SK-N-SH treated with all-trans-retinoic acid at 6 μM for 48 hours (cell line): ENCODE measurements around the gene TRAK1.

Source experiments
- ATAC-seq: fragments of 200-7000 bp; cut with Tn5 transposase; 3 replicates; pipeline ENCODE4 v1.9.1; 2020; ENCODE audit warnings: mild to moderate bottlenecking, moderate library complexity
- ARNTL ChIP-seq: fragments of 450-650 bp; formaldehyde crosslinking; IDR thresholded peaks from 2 replicates; pipeline ENCODE4 v1.5.0; 2020; ENCODE audit warnings: low read depth, mild to moderate bottlenecking, moderate library complexity, borderline replicate concordance
- BACH2 ChIP-seq: fragments of 250-450 bp; sonication (Bioruptor Pico); IDR thresholded peaks from 2 replicates; pipeline ENCODE4 v1.9.0; 2021; ENCODE audit warnings: mild to moderate bottlenecking, borderline replicate concordance
- CREB5 ChIP-seq: fragments of 250-450 bp; sonication (Bioruptor Pico); IDR thresholded peaks from 2 replicates; pipeline ENCODE4 v1.5.1; 2020; ENCODE audit warnings: low read depth, mild to moderate bottlenecking, moderate library complexity
- CSDC2 ChIP-seq: fragments of 250-450 bp; sonication (Bioruptor Pico); IDR thresholded peaks from 2 replicates; pipeline ENCODE4 v1.5.0; 2020; ENCODE audit warnings: mild to moderate bottlenecking, moderate library complexity
- CSRNP3 ChIP-seq: fragments of 250-450 bp; sonication (Bioruptor Pico); IDR thresholded peaks from 2 replicates; pipeline ENCODE4 v1.5.1; 2021; ENCODE audit warnings: mild to moderate bottlenecking, moderate library complexity
- ESRRG ChIP-seq: fragments of 250-450 bp; sonication (Bioruptor Pico); IDR thresholded peaks from 2 replicates; pipeline ENCODE4 v1.6.1; 2021; ENCODE audit warnings: mild to moderate bottlenecking
- GLIS3 ChIP-seq: fragments of 250-450 bp; sonication (Bioruptor Pico); IDR thresholded peaks from 2 replicates; pipeline ENCODE4 v1.5.0; 2020; ENCODE audit warnings: mild to moderate bottlenecking, moderate library complexity
- ISL1 ChIP-seq: fragments of 250-450 bp; sonication (Bioruptor Pico); IDR thresholded peaks from 2 replicates; pipeline ENCODE4 v2.1.2; 2022; ENCODE audit warnings: mild to moderate bottlenecking, moderate library complexity
- OSR1 ChIP-seq: fragments of 250-450 bp; sonication (Bioruptor Pico); IDR thresholded peaks from 2 replicates; pipeline ENCODE4 v1.8.0; 2022; ENCODE audit warnings: moderate library complexity, mild to moderate bottlenecking, inconsistent platforms
- PATZ1 ChIP-seq: fragments of 250-450 bp; sonication (Bioruptor Pico); IDR thresholded peaks from 2 replicates; pipeline ENCODE4 v1.8.0; 2020; ENCODE audit warnings: mild to moderate bottlenecking, moderate library complexity, borderline replicate concordance
- POU6F1 ChIP-seq: fragments of 250-450 bp; sonication (Bioruptor Pico); IDR thresholded peaks from 2 replicates; pipeline ENCODE4 v1.8.0; 2021; ENCODE audit warnings: low read depth, mild to moderate bottlenecking, moderate library complexity, borderline replicate concordance
- PPARA ChIP-seq: fragments of 250-450 bp; sonication (Bioruptor Pico); IDR thresholded peaks from 2 replicates; pipeline ENCODE4 v1.5.0; 2020; ENCODE audit warnings: mild to moderate bottlenecking, borderline replicate concordance
- RARB ChIP-seq: fragments of 250-450 bp; sonication (Bioruptor Pico); IDR thresholded peaks from 2 replicates; pipeline ENCODE4 v1.8.0; 2021; ENCODE audit warnings: mild to moderate bottlenecking, moderate library complexity
- SNAI2 ChIP-seq: fragments of 250-450 bp; sonication (Bioruptor Pico); IDR thresholded peaks from 2 replicates; pipeline ENCODE4 v1.5.0; 2020; ENCODE audit warnings: mild to moderate bottlenecking, moderate library complexity
- TCF4 ChIP-seq: fragments of 250-450 bp; sonication (Bioruptor Pico); IDR thresholded peaks from 2 replicates; pipeline ENCODE4 v1.8.0; 2021; ENCODE audit warnings: mild to moderate bottlenecking, moderate library complexity, borderline replicate concordance
- TOX ChIP-seq: fragments of 250-450 bp; sonication (Bioruptor Pico); IDR thresholded peaks from 2 replicates; pipeline ENCODE4 v1.8.0; 2021; ENCODE audit warnings: mild to moderate bottlenecking, moderate library complexity, borderline replicate concordance
- TSHZ2 ChIP-seq: fragments of 250-450 bp; sonication (Bioruptor Pico); IDR thresholded peaks from 2 replicates; pipeline ENCODE4 v1.5.0; 2020; ENCODE audit warnings: mild to moderate bottlenecking, moderate library complexity
- ZC3H10 ChIP-seq: fragments of 250-450 bp; sonication (Bioruptor Pico); IDR thresholded peaks from 2 replicates; pipeline ENCODE4 v1.5.1; 2021; ENCODE audit warnings: mild to moderate bottlenecking, moderate library complexity
- ZFP3 ChIP-seq: fragments of 250-450 bp; sonication (Bioruptor Pico); IDR thresholded peaks from 2 replicates; pipeline ENCODE4 v1.5.0; 2020; ENCODE audit warnings: mild to moderate bottlenecking, moderate library complexity
- ZFP30 ChIP-seq: fragments of 450-650 bp; formaldehyde crosslinking; IDR thresholded peaks from 2 replicates; pipeline ENCODE4 v1.5.0; 2022; ENCODE audit warnings: mild to moderate bottlenecking, moderate library complexity
- ZNF565 ChIP-seq: fragments of 450-650 bp; formaldehyde crosslinking; conservative IDR thresholded peaks from 2 replicates; pipeline ENCODE4 v1.5.0; 2020; ENCODE audit warnings: low read depth, mild to moderate bottlenecking, moderate library complexity
- ZNF70 ChIP-seq: fragments of 450-650 bp; formaldehyde crosslinking; IDR thresholded peaks from 2 replicates; pipeline ENCODE4 v1.5.0; 2020; ENCODE audit warnings: mild to moderate bottlenecking, moderate library complexity
- ZNF8 ChIP-seq: fragments of 450-650 bp; formaldehyde crosslinking; IDR thresholded peaks from 2 replicates; pipeline ENCODE4 v1.5.0; 2020; ENCODE audit warnings: mild to moderate bottlenecking, moderate library complexity

Gene TRAK1

GRCh38 chr3:42052132-42052483 is 39.0 kb upstream of the TRAK1 start:
- TF ChIP-seq ESRRG (CRISPR knock-in tag) (no peak), ZC3H10 (CRISPR knock-in tag) (no peak), OSR1 (CRISPR knock-in tag) (no peak), ZNF8 (CRISPR knock-in tag) (no peak)
- ATAC-seq = no peak

- TF ChIP-seq ZNF70 (CRISPR knock-in tag) = peak; percentile 93
- TF ChIP-seq RARB (CRISPR knock-in tag) = no peak
- no peak for TF ChIP-seq CSDC2 (CRISPR knock-in tag)
- no peak; the same call in 2 of the 3 replicates for ATAC-seq
Measured at GRCh38 chr3:42052484-42053351, 38.4 kb upstream of the TRAK1 start.

GRCh38 chr3:42053476-42053875 is 37.7 kb upstream of the TRAK1 start:
- no peak for ATAC-seq
- no peak for TF ChIP-seq ZC3H10 (CRISPR knock-in tag)
- no peak for TF ChIP-seq TCF4
- TF ChIP-seq OSR1 (CRISPR knock-in tag) = no peak
- TF ChIP-seq ARNTL (CRISPR knock-in tag) = no peak
- no peak for TF ChIP-seq ZNF565 (CRISPR knock-in tag)
- TF ChIP-seq GLIS3 (CRISPR knock-in tag) = no peak
- no peak for TF ChIP-seq POU6F1 (CRISPR knock-in tag)
- no peak for TF ChIP-seq CSRNP3 (CRISPR knock-in tag)
- no peak for TF ChIP-seq ZFP3 (CRISPR knock-in tag)
- no peak for TF ChIP-seq PPARA (CRISPR knock-in tag)
- no peak for TF ChIP-seq ISL1
- no peak for TF ChIP-seq SNAI2 (CRISPR knock-in tag)
- no peak for TF ChIP-seq ZFP30 (CRISPR knock-in tag)
- TF ChIP-seq TOX (CRISPR knock-in tag) = no peak
- no peak for TF ChIP-seq ESRRG (CRISPR knock-in tag)
- TF ChIP-seq RARB (CRISPR knock-in tag) = no peak
- TF ChIP-seq CSDC2 (CRISPR knock-in tag) = no peak

GRCh38 chr3:42055291-42055690 is 35.9 kb upstream of the TRAK1 start:
- no peak for ATAC-seq
- no peak for TF ChIP-seq BACH2 (CRISPR knock-in tag)
- no peak for TF ChIP-seq PPARA (CRISPR knock-in tag)
- TF ChIP-seq ARNTL (CRISPR knock-in tag) = no peak
- TF ChIP-seq CREB5 = no peak
- TF ChIP-seq ISL1 = no peak
- TF ChIP-seq ESRRG (CRISPR knock-in tag) = no peak
- TF ChIP-seq CSDC2 (CRISPR knock-in tag) = no peak
- no peak for TF ChIP-seq POU6F1 (CRISPR knock-in tag)
- TF ChIP-seq ZNF8 (CRISPR knock-in tag) = no peak
- no peak for TF ChIP-seq SNAI2 (CRISPR knock-in tag)
- no peak for TF ChIP-seq TCF4
- no peak for TF ChIP-seq ZFP30 (CRISPR knock-in tag)
- TF ChIP-seq RARB (CRISPR knock-in tag) = no peak
- no peak for TF ChIP-seq TSHZ2
- TF ChIP-seq ZNF565 (CRISPR knock-in tag) = no peak
- no peak for TF ChIP-seq PATZ1
- TF ChIP-seq ZFP3 (CRISPR knock-in tag) = no peak
- TF ChIP-seq TOX (CRISPR knock-in tag) = no peak
